HG03442 (cell line): ENCODE data around the gene SLC34A2.
A peak's percentile ranks its signal among the peaks of the same experiment; 100 is the strongest.

Experiments
- ATAC-seq: cut with Tn5 transposase; IDR thresholded peaks from one replicate; pipeline ENCODE4 v1.9.1; 2021; ENCODE audit warnings: mild to moderate bottlenecking, moderate library complexity; ENCODE audit not compliant: unreplicated experiment

Gene SLC34A2

DNA sequence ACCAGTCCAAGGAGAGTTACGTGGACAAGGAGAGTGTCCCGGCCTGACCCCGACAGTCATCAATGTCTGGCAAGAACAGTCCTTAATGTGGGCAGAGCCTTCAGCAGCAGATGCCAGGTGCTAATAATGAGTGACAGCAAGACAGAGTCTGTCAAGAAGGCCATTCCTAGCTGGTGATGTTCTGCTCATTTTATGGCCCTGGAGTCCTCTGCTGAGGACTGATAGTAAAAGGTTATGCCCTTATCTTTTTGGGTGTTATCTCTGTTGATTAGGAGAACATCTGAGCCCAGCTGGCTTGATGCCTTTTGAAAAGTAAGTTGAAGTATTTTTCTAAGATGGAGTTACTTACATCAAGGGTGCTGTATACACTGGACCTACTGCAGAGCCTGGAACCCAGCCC lies 67.3 kb downstream of the SLC34A2 start:
- no peak for ATAC-seq

DNA sequence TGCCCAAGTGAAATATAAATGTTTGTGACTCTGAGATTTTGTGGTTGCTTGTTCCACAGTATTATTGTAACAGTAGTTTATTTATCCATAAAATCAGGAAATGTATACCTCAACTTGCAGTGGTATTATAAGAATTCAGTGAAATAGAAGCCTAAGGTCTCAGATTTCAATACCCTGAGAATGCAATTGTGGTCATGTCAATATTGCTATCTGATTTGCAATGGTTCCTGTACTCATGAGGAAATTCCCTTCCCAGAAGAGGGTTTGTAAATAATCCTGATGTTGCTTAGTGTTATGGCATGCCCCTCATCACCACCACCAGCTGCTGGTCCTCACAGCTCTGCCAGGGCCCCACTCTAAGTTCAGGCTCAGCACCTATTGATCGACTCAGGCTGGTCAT lies 67.8 kb downstream of the SLC34A2 start:
- no peak for ATAC-seq

DNA sequence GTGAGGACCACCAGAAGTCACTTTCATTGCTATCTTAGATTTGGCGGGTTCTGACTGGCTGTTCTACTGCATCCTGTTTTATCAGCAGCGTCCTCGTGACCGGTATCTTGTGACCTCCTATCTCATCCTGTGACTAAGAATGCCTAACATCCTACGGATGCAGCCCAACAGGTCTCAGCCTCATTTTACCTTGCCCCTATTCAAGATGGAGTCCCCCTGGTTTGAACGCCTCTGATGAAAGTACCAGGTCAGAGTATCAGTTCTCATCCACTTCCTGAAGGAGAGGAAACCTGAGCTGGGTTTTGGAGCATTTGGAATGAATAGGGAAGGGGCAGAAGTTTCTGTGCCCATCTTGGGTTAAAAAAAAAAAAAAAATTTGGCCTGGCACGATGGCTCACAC lies 70.2 kb downstream of the SLC34A2 start:
- no peak for ATAC-seq

DNA sequence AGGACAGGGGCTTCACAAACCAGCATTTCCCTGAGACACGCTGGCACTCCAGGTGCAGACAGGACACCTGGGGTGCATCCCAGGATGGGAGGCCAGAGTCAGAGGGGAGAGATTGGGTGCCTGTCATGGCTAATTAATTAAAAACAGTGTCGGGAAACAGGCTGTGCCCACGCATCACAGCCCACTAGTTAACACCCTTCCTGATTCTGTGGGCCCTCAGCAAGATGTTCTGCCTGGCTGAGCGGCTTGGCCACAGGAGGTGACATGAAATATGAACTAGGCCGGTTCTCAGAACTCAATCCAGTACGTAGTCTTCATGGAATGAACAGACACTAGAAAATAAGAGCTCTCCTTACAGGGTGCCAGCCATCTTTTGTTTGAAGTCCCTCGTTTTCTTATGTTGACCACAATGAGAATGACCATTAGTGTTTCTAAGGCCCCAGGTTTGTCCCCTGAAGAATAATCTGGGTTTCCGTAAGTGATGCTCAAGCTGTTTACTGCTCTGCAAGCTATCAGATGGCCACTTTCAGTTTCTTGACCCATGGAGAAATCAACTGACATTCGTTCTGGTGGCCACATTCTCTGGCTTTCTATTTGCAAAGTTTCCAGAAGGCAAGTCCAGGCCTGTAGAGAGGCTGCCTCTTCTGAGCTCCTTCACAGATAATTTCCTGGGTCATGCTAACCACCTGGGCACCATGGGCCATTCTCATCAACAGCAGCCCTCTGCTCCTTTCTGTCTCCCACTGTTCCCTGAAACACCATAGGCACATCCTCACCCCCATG lies 72.3 kb downstream of the SLC34A2 start:
- peak; percentile 55 for ATAC-seq
